Measurements from ENCODE around the gene PRSS23. TPM values are rescaled to one million over a fixed set of nuclear protein-coding genes. Genes with fewer than 3 reads are reported as not detected.

Gene PRSS23
- total RNA-seq, 1 donor from 2014 or later = 27.5 TPM

DNA sequence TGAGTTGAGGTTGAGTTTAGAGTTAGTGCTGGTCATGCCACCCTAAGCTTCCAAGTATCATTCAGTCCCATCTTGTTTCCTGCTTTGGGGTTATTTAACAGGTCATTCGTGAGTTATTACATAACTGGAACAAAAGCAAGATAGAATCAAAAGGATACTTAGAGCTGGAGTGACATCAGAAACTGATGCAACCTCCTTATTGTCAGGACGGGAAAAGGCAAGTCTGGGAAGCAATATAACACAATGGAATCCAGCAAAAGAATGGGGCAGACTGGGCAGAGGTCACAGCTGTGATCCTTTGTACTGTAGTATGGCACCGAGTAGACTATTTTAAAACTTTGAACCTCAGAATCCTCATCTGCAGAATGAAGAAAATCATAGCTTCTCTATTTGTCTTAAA is 4.4 kb upstream of the PRSS23 start:
- Mint-ChIP-seq H3K9me3 (no peaks in the 10 kb centered on the region), H3K4me3 (no peak overlapping the region), H3K36me3 (ENCODE audit: low read depth) (no peaks in the 10 kb centered on the region), H3K4me1 (peaks cover 14% of the 10 kb centered on the region), H3K27ac (ENCODE audit: unreplicated experiment) (no peak overlapping the region), H3K27me3 (ENCODE audit: low read depth) (no peaks in the 10 kb centered on the region)
- DNase-seq (ENCODE audit: low read depth, low spot score) = no peak
- no peak for TF ChIP-seq CTCF (conservative IDR thresholded peaks at IDR 0.05)

GRCh38 chr11:86797133-86797532 is 3.2 kb upstream of the PRSS23 start:
- DNase-seq (ENCODE audit: low read depth, low spot score) = no peak
- Mint-ChIP-seq H3K9me3 (no peaks in the 10 kb centered on the region), H3K4me3 (no peak overlapping the region), H3K27me3 (ENCODE audit: low read depth) (no peaks in the 10 kb centered on the region), H3K36me3 (ENCODE audit: low read depth) (no peaks in the 10 kb centered on the region), H3K27ac (ENCODE audit: unreplicated experiment) (no peak overlapping the region), H3K4me1 (peaks cover 26% of the 10 kb centered on the region)
- TF ChIP-seq CTCF (conservative IDR thresholded peaks at IDR 0.05) = no peak

- Mint-ChIP-seq H3K9me3 (no peaks in the 10 kb centered on the region), H3K36me3 (ENCODE audit: low read depth) (no peaks in the 10 kb centered on the region), H3K27me3 (ENCODE audit: low read depth) (no peaks in the 10 kb centered on the region), H3K4me1 (peaks cover 44% of the 10 kb centered on the region), H3K27ac (ENCODE audit: unreplicated experiment) (no peak overlapping the region), H3K4me3 (peak overlapping the region; percentile 88)
- DNase-seq (ENCODE audit: low read depth, low spot score) = no peak
- TF ChIP-seq CTCF (conservative IDR thresholded peaks at IDR 0.05) = no peak
Observed at GRCh38 chr11:86798988-86799387, 1.4 kb upstream of the PRSS23 start.

DNA sequence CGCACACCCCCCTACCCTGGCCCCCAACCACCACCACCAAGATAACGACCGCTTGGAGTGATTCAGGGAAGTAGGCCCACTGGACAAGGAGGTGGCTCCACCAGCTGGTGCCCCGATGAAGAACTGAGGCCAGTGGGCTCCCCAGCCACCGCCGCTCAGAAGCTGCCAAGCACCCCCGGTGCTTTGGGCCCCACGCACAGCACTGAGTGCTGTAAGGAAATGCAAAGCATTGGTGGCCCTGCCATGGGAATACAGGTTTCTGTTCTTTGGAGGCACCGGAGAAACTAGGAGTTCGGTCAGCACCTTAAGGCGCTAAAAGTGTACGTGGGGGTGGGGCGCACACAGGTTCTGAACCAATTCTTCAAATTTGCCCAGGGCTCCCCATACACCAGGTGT is 664 bp upstream of the PRSS23 start:
- TF ChIP-seq CTCF (conservative IDR thresholded peaks at IDR 0.05) = peak; percentile 3
- no peaks in the 10 kb centered on the region for H3K27me3 Mint-ChIP-seq (ENCODE audit: low read depth)
- H3K9me3 Mint-ChIP-seq = no peaks in the 10 kb centered on the region
- peak overlapping the region; percentile 88 for H3K27ac Mint-ChIP-seq (ENCODE audit: unreplicated experiment)
- H3K4me3 Mint-ChIP-seq = peak overlapping the region; percentile 88
- H3K36me3 Mint-ChIP-seq (ENCODE audit: low read depth) = no peaks in the 10 kb centered on the region
- H3K4me1 Mint-ChIP-seq = peaks cover 47% of the 10 kb centered on the region
- no peak for DNase-seq (ENCODE audit: low read depth, low spot score)

GRCh38 chr11:86800960-86801272 is 574 bp downstream of the PRSS23 start:
- no peak for DNase-seq (ENCODE audit: low read depth, low spot score)
- Mint-ChIP-seq H3K36me3 (ENCODE audit: low read depth) (no peaks in the 10 kb centered on the region), H3K9me3 (no peaks in the 10 kb centered on the region), H3K27ac (ENCODE audit: unreplicated experiment) (peak overlapping the region; percentile 85), H3K4me3 (peak overlapping the region; percentile 89), H3K4me1 (peaks cover 50% of the 10 kb centered on the region), H3K27me3 (ENCODE audit: low read depth) (no peaks in the 10 kb centered on the region)
- no peak for TF ChIP-seq CTCF (conservative IDR thresholded peaks at IDR 0.05)

GRCh38 chr11:86801364-86801763 is 1.0 kb downstream of the PRSS23 start:
- H3K4me3 Mint-ChIP-seq = peak overlapping the region; percentile 89
- DNase-seq (ENCODE audit: low read depth, low spot score) = no peak
- no peak overlapping the region for H3K27ac Mint-ChIP-seq (ENCODE audit: unreplicated experiment)
- H3K4me1 Mint-ChIP-seq = peaks cover 52% of the 10 kb centered on the region
- TF ChIP-seq CTCF (conservative IDR thresholded peaks at IDR 0.05) = no peak
- no peaks in the 10 kb centered on the region for H3K9me3 Mint-ChIP-seq
- H3K27me3 Mint-ChIP-seq (ENCODE audit: low read depth) = no peaks in the 10 kb centered on the region
- no peaks in the 10 kb centered on the region for H3K36me3 Mint-ChIP-seq (ENCODE audit: low read depth)
